H1 (cell line): ENCODE measurements around the gene MYH3. TPM values are rescaled to one million over a fixed set of nuclear protein-coding genes. Genes with fewer than 3 reads are reported as not detected.

Experiments used
- CTCF ChIA-PET: fragments of 300-600 bp; sonication (Branson Sonifier 250); formaldehyde crosslinking; loops from one replicate; lab custom pipeline; 2021; ENCODE audit not compliant: partially characterized antibody; lab: Charles Lee
- POLR2A ChIA-PET: fragments of 300-600 bp; sonication (Branson Sonifier 250); formaldehyde crosslinking; loops from one replicate; lab custom pipeline; 2021; ENCODE audit warnings: inconsistent platforms; ENCODE audit not compliant: partially characterized antibody; lab: Charles Lee
- DNase-seq, 2 experiments: peaks; one replicate each; pipeline versions ENCODE4 v3.0.0 to v3.0.0-alpha.2; 2010 to 2022; ENCODE audit warnings: low spot score in 2 of 2, low read depth in 1 of 2, mixed read lengths in 1 of 2
- FAIRE-seq: peaks from 2 replicates; lab custom pipeline; 2011; peaks lifted over from hg19 to GRCh38; lab: Jason Lieb, UNC
- H2AFZ ChIP-seq: 2 replicates; pipeline ENCODE4 v1.8.1; 2012; ENCODE audit warnings: low read length, inconsistent platforms
- H2AK5ac ChIP-seq: 2 replicates; pipeline ENCODE4 v1.6.1; 2013; ENCODE audit warnings: low read depth, low read length
- H2BK120ac ChIP-seq: replicated peaks from 2 replicates; pipeline ENCODE3; 2013; ENCODE audit warnings: low read depth, low read length, inconsistent platforms
- H2BK12ac ChIP-seq: 2 replicates; pipeline ENCODE4 v1.6.1; 2013; ENCODE audit warnings: low read depth, low read length
- H2BK15ac ChIP-seq: 2 replicates; pipeline ENCODE4 v1.6.1; 2013; ENCODE audit warnings: low read length
- H2BK20ac ChIP-seq: 2 replicates; pipeline ENCODE4 v1.6.1; 2013; ENCODE audit warnings: low read length
- H2BK5ac ChIP-seq: 2 replicates; pipeline ENCODE4 v1.6.1; 2013; ENCODE audit warnings: low read depth, low read length
- H3K14ac ChIP-seq: 2 replicates; pipeline ENCODE4 v1.6.1; 2013; ENCODE audit warnings: inconsistent platforms; ENCODE audit not compliant: insufficient read length
- H3K18ac ChIP-seq: 2 replicates; pipeline ENCODE4 v1.6.1; 2013; ENCODE audit warnings: low read length; ENCODE audit errors: extremely low read depth
- H3K23ac ChIP-seq: 2 replicates; pipeline ENCODE4 v1.6.1; 2013; ENCODE audit warnings: inconsistent platforms; ENCODE audit not compliant: insufficient read length
- H3K23me2 ChIP-seq: 2 replicates; pipeline ENCODE4 v1.6.1; 2013; ENCODE audit warnings: low read depth, low read length
- H3K27ac ChIP-seq: 2 replicates; pipeline ENCODE4 v1.6.1; 2011; ENCODE audit warnings: low read depth, low read length, inconsistent platforms
- H3K27me3 ChIP-seq, 4 experiments: replicated peaks in 1 of 4; 1 replicate in 1 of 4; 2 replicates in 3 of 4; pipeline versions ENCODE4 v1.6.1 to v1.8.1; 2011 to 2013; ENCODE audit warnings: low read length in 3 of 4, mild to moderate bottlenecking in 3 of 4, inconsistent platforms in 2 of 4, mixed read lengths in 2 of 4, moderate library complexity in 1 of 4; ENCODE audit not compliant: control insufficient read depth in 3 of 4, insufficient read depth in 3 of 4; ENCODE audit errors: extremely low read depth in 1 of 4
- H3K36me3 ChIP-seq, 4 experiments: 2 replicates each; pipeline versions ENCODE4 v1.6.1 to v1.8.1; 2011 to 2013; ENCODE audit warnings: mild to moderate bottlenecking in 4 of 4, low read length in 3 of 4, moderate library complexity in 2 of 4, control low read depth in 1 of 4, inconsistent platforms in 1 of 4; ENCODE audit not compliant: insufficient read depth in 4 of 4, control insufficient read depth in 2 of 4
- H3K4ac ChIP-seq: replicated peaks from 2 replicates; pipeline ENCODE3; 2013; ENCODE audit warnings: low read length, low read depth, mixed read lengths, inconsistent platforms; ENCODE audit not compliant: insufficient read length
- H3K4me1 ChIP-seq, 4 experiments: replicated peaks in 1 of 4; 1 replicate in 1 of 4; 2 replicates in 3 of 4; pipeline versions ENCODE4 v1.6.1 to v1.8.1; 2011 to 2013; ENCODE audit warnings: low read length in 3 of 4, inconsistent platforms in 2 of 4, mixed read lengths in 1 of 4; ENCODE audit not compliant: insufficient read depth in 4 of 4, control insufficient read depth in 3 of 4
- H3K4me2 ChIP-seq, 2 experiments: 2 replicates each; pipeline versions ENCODE4 v1.6.1 to v1.8.1; 2011 to 2013; ENCODE audit warnings: low read depth in 2 of 2, low read length in 2 of 2, control low read depth in 1 of 2, inconsistent platforms in 1 of 2, mild to moderate bottlenecking in 1 of 2; ENCODE audit not compliant: insufficient read depth in 1 of 2
- H3K4me3 ChIP-seq, 4 experiments: fragments of 200-600, 300-600 bp in 1 of 4; sonication (generic), shearing (Covaris generic), sonication (Bioruptor Twin) in 1 of 4; 2 replicates each; pipeline versions ENCODE4 v1.5.1 to v1.8.1; 2011 to 2016; ENCODE audit warnings: low read length in 4 of 4, low read depth in 3 of 4, control low read depth in 2 of 4, inconsistent platforms in 2 of 4, mild to moderate bottlenecking in 2 of 4, mixed read lengths in 1 of 4, moderate library complexity in 1 of 4; ENCODE audit not compliant: insufficient read depth in 2 of 4; ENCODE audit errors: extremely low read depth in 1 of 4
- H3K56ac ChIP-seq: replicated peaks from 2 replicates; pipeline ENCODE3; 2013; ENCODE audit warnings: low read depth, mild to moderate bottlenecking, mixed read lengths, low read length, inconsistent platforms; ENCODE audit not compliant: insufficient read length
- H3K79me1 ChIP-seq: 2 replicates; pipeline ENCODE4 v1.6.1; 2013; ENCODE audit warnings: low read depth, low read length, control low read depth
- H3K79me2 ChIP-seq, 2 experiments: 2 replicates each; pipeline versions ENCODE4 v1.6.1 to v1.8.1; 2012 to 2013; ENCODE audit warnings: low read length in 2 of 2, mild to moderate bottlenecking in 2 of 2, inconsistent platforms in 1 of 2; ENCODE audit not compliant: insufficient read depth in 2 of 2, control insufficient read depth in 1 of 2
- H3K9ac ChIP-seq, 4 experiments: replicated peaks in 1 of 4; 1 replicate in 1 of 4; 2 replicates in 3 of 4; pipeline versions ENCODE4 v1.6.1 to v1.8.1; 2011 to 2013; ENCODE audit warnings: low read depth in 3 of 4, low read length in 3 of 4, control low read depth in 2 of 4, mild to moderate bottlenecking in 2 of 4, moderate library complexity in 2 of 4, inconsistent platforms in 1 of 4; ENCODE audit errors: extremely low read depth in 1 of 4
- H3K9me3 ChIP-seq, 2 experiments: 2 replicates each; pipeline versions ENCODE4 v1.6.1 to v1.8.1; 2012 to 2013; ENCODE audit warnings: mild to moderate bottlenecking in 2 of 2, moderate library complexity in 2 of 2, control low read depth in 1 of 2, inconsistent platforms in 1 of 2, low read depth in 1 of 2, low read length in 1 of 2, mixed read lengths in 1 of 2; ENCODE audit not compliant: insufficient read depth in 2 of 2
- H4K20me1 ChIP-seq, 2 experiments: replicated peaks in 1 of 2; 2 replicates each; pipeline versions ENCODE3 to v1.8.1; 2011 to 2013; ENCODE audit warnings: inconsistent platforms in 2 of 2, low read length in 2 of 2, mild to moderate bottlenecking in 1 of 2; ENCODE audit not compliant: insufficient read depth in 2 of 2, control insufficient read depth in 1 of 2
- H4K5ac ChIP-seq: 2 replicates; pipeline ENCODE4 v1.6.1; 2013; ENCODE audit warnings: low read length, low read depth, mixed read lengths, inconsistent platforms; ENCODE audit not compliant: insufficient read length
- H4K8ac ChIP-seq: 2 replicates; pipeline ENCODE4 v1.8.0; 2013; ENCODE audit warnings: mild to moderate bottlenecking, moderate library complexity, low read length, inconsistent platforms; ENCODE audit not compliant: insufficient read depth; ENCODE audit errors: extremely low read depth
- H4K91ac ChIP-seq: replicated peaks from 2 replicates; pipeline ENCODE3; 2013; ENCODE audit warnings: low read length, mixed read lengths, inconsistent platforms; ENCODE audit not compliant: insufficient read length
- BCL11A ChIP-seq, 2 experiments: IDR thresholded peaks; one replicate each; pipeline ENCODE4 v1.6.1; 2011; ENCODE audit warnings: low read depth in 2 of 2, low read length in 2 of 2, mild to moderate bottlenecking in 2 of 2
- BRCA1 ChIP-seq: IDR thresholded peaks from 2 replicates; pipeline ENCODE4 v1.6.1; 2012; ENCODE audit warnings: low read depth, low read length, improper control_type of control experiment
- CBX5 ChIP-seq: fragments of 300-800, 300-1000 bp; sonication (generic); IDR thresholded peaks from 2 replicates; pipeline ENCODE4 v1.7.1; 2016; ENCODE audit warnings: antibody characterized with exemption, low read length, low read depth
- GABPA ChIP-seq: IDR thresholded peaks from 2 replicates; pipeline ENCODE4 v1.6.1; 2011; ENCODE audit warnings: mild to moderate bottlenecking, low read length, moderate library complexity, borderline replicate concordance; ENCODE audit not compliant: insufficient read depth
- RNF2 ChIP-seq: fragments of 200-900, 300-1000 bp; sonication (generic); IDR thresholded peaks from 2 replicates; pipeline ENCODE4 v1.7.1; 2016; ENCODE audit warnings: borderline replicate concordance, low read depth, mild to moderate bottlenecking, antibody characterized with exemption, low read length; ENCODE audit not compliant: poor library complexity, severe bottlenecking; ENCODE audit errors: missing control alignments
- SRF ChIP-seq: IDR thresholded peaks from 2 replicates; pipeline ENCODE4 v1.6.1; 2011; ENCODE audit warnings: mild to moderate bottlenecking, low read depth, low read length, moderate library complexity
- WGBS, 2 experiments: shearing (Covaris generic) in 1 of 2; methylation state at CpG; one replicate each; pipeline versions ENCODE4 v1.1.6 to v1.1.7; 2013 to 2015; ENCODE audit warnings: low lambda C conversion rate in 2 of 2, mixed read lengths in 2 of 2, inconsistent platforms in 1 of 2, low coverage in 1 of 2, missing lambda C conversion rate in 1 of 2; ENCODE audit not compliant: insufficient replicate concordance in 2 of 2, insufficient coverage in 1 of 2, insufficient read length in 1 of 2; ENCODE audit errors: extremely low coverage in 1 of 2, missing lambda C conversion rate in 1 of 2; 5-methylcytosine and 5-hydroxymethylcytosine counted together
- polyA plus RNA-seq, 7 experiments: library from polyadenylated mRNA; depleted of rRNA in 3 of 7; stranded (reverse) in 5 of 7; unstranded in 2 of 7; fragments of >200 nt in 5 of 7; fragments of 200-250 nt in 2 of 7; gene quantifications; 1 replicate in 5 of 7; 2 replicates in 1 of 7; 4 replicates in 1 of 7; pipeline versions ENCODE4 v1.2.1 to v1.2.3, GENCODE V29; 2011 to 2013; ENCODE audit warnings: missing spikeins in 2 of 7, mixed read lengths in 2 of 7
- total RNA-seq: library from RNA; stranded (reverse); fragmentation: NEBNext Ultra II Directional; extraction: Animal tissue kit (Norgen Biotek cat#: 25700); gene quantifications from 2 replicates; pipeline ENCODE4 v1.2.1, GENCODE V29; 2021
- TF ChIP-seq, protein P1 (sequence below): IDR thresholded peaks from 2 replicates; pipeline ENCODE4 v1.6.1; 2012; ENCODE audit warnings: inconsistent platforms
- TF ChIP-seq, protein P2 (sequence below): IDR thresholded peaks from 2 replicates; pipeline ENCODE4 v1.6.1; 2011; ENCODE audit warnings: low read length, improper control_type of control experiment

Gene MYH3
- total and polyA plus RNA-seq, 2 of the 8 experiments (the other 6 are each of a cell fraction or from before 2014, with no cell fraction given): 0.65 to 1.8 TPM

GRCh38 chr17:10697092-10698081, 40.3 kb upstream of the MYH3 start, which contains the start of the genes ADPRM and SCO1:
Gene ADPRM, plus strand, starts transcription at chr17:10697594. Its CDS starts 7,333 bp downstream, at chr17:10704927.
Gene SCO1, minus strand, starts transcription at chr17:10697533. Its CDS starts 26 bp downstream, at chr17:10697507.
- 2% methylated on average over 52 of the region's 84 CpGs; no CpG with 5 or more reads in 1 of the 2 experiments for WGBS, 2 experiments
- Histone ChIP-seq H3K9me3 (no peaks in the 10 kb centered on the region), H3K23me2 (peaks cover 3% of the 10 kb centered on the region; the same call in 1 of the 2 replicates), H3K23ac (no peak within 1 kb of the TSS), H3K4me3 (peak within 1 kb of the TSS; percentile 76 to 97 (median 84)), H2AFZ (peak within 1 kb of the TSS; percentile 51; the same call in 1 of the 2 replicates), H3K4me2 (peak within 1 kb of the TSS; percentile 79 to 91), H3K36me3 (peaks cover 0 to 35% (median 16%) of the 10 kb centered on the region in 4 experiments; a peak in 6 of 8 replicates), H3K9ac (peak within 1 kb of the TSS; percentile 71 to 92 (median 90)), H3K79me2 (peaks cover 8 to 57% of the 10 kb centered on the region in 2 experiments), H3K56ac (peak within 1 kb of the TSS; percentile 97), H2BK120ac (no peak within 1 kb of the TSS), H2BK20ac (no peak within 1 kb of the TSS), H3K4ac (peak within 1 kb of the TSS; percentile 84), H3K27me3 (no peaks in the 10 kb centered on the region), H2BK5ac (peak within 1 kb of the TSS; percentile 66; the same call in 1 of the 2 replicates), H2AK5ac (0 out of 2 replicates have a peak within 1 kb of the TSS, but pooled peaks have one; percentile 27), H3K4me1 (no peaks in the 10 kb centered on the region), H4K8ac (peak within 1 kb of the TSS; percentile 91), H4K20me1 (peaks cover 0 to 5% of the 10 kb centered on the region in 2 experiments), H2BK12ac (no peak within 1 kb of the TSS), H3K18ac (peak within 1 kb of the TSS; percentile 85), H3K14ac (no peak within 1 kb of the TSS), H3K79me1 (peaks cover 2% of the 10 kb centered on the region; the same call in 1 of the 2 replicates), H3K27ac (peak within 1 kb of the TSS; percentile 85), H4K5ac (peak within 1 kb of the TSS; percentile 72), H4K91ac (peak within 1 kb of the TSS; percentile 1), H2BK15ac (no peak within 1 kb of the TSS)
- ChIA-PET POLR2A (interaction anchor here (1.0 to 2.2 kb wide), 5 partner anchors 8 to 36 kb away, joined by 3 to 9 read pairs (median 3); partner anchors contain the start of gene TMEM220), CTCF (interaction anchor here (1.6 to 2.5 kb wide), 3 partner anchors 39 to 68 kb away, joined by 4 to 9 read pairs (median 7); no protein-coding TSS in a partner anchor)
- DNase-seq (peak; percentile 81 to 90), FAIRE-seq (no peak)
- TF ChIP-seq, protein P1, sequence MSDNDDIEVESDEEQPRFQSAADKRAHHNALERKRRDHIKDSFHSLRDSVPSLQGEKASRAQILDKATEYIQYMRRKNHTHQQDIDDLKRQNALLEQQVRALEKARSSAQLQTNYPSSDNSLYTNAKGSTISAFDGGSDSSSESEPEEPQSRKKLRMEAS: peak; percentile 27; the same call in 1 of the 2 replicates
- TF ChIP-seq, protein P2, sequence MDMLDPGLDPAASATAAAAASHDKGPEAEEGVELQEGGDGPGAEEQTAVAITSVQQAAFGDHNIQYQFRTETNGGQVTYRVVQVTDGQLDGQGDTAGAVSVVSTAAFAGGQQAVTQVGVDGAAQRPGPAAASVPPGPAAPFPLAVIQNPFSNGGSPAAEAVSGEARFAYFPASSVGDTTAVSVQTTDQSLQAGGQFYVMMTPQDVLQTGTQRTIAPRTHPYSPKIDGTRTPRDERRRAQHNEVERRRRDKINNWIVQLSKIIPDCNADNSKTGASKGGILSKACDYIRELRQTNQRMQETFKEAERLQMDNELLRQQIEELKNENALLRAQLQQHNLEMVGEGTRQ: no peak
- TF ChIP-seq BCL11A (IDR thresholded peaks at IDR 0.05; ENCODE audit: low read depth in 2 of 2, low read length in 2 of 2) (no peak), GABPA (peak; percentile 96), RNF2 (no peak), SRF (no peak), BRCA1 (no peak), CBX5 (no peak)
